Astrocyte of the hippocampus (primary cell): Measurements from ENCODE around the gene DRGX.
A peak's percentile ranks its signal among the peaks of the same experiment; 100 is the strongest.

Experiments used
- DNase-seq: peaks from one replicate; pipeline ENCODE4 v3.0.0; 2011; ENCODE audit warnings: low read depth, low spot score

DRGX gene

GRCh38 chr10:49395741-49396665, at the start of gene DRGX:
Gene DRGX (minus strand): TSS chr10:49396089. CDS start chr10:49395440, 649 bp downstream.
- no peak for DNase-seq

GRCh38 chr10:49444349-49444748, 48.5 kb upstream of the DRGX start:
- no peak for DNase-seq

DNA sequence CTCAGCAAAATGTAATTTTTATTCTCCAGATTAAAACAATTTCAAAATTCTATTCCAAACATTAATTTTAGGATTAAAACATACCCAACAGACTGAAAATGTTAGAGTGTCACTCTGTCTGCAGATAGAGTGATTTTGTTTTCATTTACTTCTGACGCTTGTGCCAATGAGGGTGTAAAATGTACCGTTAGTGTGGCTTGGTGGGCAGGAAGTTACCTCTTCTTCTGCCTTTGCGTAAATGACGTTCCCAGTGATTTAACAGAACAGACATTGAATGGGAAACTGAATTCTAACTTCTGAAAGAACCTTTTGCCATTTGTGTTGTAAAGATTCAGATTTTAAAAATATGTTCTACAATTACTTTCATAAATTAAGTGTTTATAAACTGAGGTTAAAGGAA, 47.0 kb upstream of the DRGX start:
- DNase-seq, result no peak

GRCh38 chr10:49441488-49442476, 45.9 kb upstream of the DRGX start:
- DNase-seq, result peak; percentile 5

GRCh38 chr10:49435225-49435624, 39.3 kb upstream of the DRGX start:
- no peak for DNase-seq

DNA sequence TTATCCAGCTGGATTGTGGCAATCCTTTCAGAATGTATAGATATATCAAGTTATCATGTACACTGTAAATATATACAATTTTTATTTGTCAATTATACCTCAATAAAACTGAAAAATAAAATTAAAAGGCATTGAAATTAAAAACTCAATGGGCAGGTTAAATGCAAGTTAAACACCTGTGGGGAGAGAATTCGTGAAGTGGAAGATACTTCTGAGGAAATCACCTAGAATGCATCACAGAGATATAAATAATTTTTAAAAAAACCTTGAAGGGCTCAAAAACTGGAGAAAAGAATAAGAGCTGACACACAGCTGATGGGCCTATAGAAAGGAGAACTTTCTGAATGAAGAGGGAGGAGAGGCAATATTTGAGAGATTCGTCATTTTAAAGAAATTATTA, 37.2 kb upstream of the DRGX start:
- DNase-seq, result no peak

DNA sequence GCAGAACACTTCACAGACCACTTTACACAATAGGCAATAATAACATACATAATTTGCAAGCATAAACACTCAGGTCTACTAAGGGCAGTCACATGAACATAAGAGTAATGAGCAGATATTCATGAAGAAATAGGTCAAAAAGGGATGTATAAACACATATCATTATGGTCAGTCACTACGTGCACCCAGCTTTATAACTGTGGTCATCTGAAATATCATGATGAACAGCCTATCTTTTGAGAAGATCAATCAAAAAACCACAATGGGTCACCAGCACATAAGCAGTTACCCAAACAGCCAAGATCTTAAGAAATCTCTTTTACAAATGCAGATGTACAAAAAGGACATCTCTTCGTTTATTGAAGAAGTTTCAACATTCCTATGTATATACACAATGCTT, 35.5 kb upstream of the DRGX start:
- no peak for DNase-seq

DNA sequence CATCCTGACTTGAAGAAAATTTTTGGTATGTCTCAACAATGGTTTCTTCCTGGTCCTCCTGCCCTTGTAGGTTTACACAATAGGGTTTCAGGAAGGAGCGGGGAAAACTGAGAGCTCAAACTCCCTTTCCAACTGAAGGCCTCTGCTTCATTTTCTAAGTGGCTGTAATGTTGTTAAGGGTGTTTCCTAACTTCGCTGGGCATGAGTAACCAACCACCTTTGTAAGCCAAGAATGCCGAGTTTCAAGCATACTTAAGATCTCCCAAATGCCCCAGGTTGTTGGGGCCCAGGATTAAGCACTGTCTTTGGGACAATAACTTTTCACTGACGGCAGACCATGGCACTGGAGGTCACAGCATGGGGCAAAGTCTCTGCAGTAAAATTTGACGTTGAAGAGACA, 33.6 kb upstream of the DRGX start:
- no peak for DNase-seq

- DNase-seq, result no peak
These were observed 30.8 kb upstream of the DRGX start for GRCh38 chr10:49426490-49427360.

DNA sequence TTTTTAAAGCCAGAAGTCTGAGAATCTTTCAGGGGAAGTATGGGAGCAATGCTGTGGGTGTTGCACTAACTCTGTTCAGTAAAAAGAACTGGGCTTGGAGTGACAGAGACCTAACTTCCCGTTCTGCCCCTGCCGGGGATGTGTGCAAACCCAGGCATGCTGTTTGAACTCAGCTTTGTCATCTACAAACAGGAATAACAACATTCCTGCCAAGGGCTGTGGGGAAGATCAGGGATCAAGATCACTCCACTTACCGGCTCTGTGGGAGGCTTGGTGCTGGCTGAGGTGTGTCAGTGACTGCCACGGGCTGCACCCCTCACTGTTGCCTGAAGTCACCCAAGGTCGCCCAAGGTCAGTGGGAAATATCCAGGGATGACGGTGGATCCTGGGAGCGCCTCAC, 23.1 kb upstream of the DRGX start:
- no peak for DNase-seq

DNA sequence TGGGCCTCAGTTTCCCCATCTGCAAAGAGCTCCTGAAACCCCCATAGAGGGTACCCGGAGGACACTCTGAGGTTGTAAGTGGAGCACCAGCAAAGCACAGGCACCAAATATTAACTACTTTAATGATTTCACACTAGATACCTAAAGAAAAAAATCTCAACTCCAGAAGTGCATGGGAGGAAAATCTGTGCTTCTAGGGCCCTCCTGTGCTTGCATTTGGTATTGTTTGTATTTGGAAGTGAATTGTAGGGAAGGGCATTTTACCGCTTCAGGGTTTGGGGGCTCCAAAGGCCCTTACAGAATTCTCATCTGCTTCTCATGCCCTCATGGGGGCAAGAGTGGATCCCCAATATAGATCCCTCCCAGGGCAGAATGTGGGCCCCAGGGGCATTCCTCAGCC, 22.4 kb upstream of the DRGX start:
- DNase-seq, result no peak

DNA sequence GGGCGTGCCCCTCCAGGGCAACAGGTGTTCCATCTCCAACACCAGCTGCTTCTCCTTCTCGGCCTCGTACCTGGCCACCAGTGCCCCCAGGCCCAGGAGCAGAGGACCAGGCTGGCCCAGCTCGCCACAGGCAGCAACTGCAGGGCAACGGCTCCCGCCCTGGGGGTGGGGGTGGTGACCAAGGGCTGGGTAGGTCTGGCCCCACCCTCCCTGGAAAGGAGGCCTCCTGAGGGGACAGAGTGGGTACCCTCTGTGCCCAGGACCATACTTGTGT, 22.1 kb upstream of the DRGX start:
- no peak for DNase-seq

DNA sequence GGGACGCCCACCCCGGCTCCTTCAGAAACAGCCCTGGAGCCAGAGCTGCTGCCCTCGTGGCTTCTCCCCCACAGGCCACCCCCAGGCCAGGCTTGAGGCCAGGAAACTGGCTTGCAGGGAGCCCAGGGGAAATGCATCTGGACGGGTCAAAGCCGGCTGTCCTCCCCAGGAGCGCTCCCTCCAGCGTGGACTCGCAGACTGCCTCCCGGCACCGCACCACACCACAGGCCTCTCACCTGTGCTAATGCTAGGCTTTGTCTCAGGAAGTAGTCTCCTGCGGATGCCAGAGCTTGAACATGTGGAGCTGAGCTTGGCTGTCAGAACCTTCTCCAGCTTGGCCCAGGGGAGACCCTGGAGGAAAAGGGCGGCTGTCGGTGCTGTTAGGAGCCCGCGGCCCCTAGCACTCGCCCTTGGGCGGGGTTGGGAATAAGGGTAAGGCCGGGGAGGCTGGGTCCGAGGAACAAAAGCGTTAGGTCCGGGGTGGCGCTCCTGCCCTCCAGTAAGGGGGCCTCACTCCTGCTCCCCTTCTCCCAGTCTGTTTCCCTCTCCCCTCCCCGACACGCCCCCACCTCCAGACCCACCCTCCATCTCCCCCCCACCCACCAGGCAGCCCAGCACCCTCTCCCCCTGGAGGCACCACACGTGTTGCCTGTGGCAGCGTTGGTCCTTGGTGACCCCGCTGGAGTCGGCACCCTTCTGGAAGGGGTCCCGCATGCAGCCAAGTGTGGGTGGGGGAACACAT, 21.6 kb upstream of the DRGX start:
- DNase-seq, result no peak

- DNase-seq, result no peak
These were observed 20.0 kb upstream of the DRGX start for GRCh38 chr10:49415846-49416245.

GRCh38 chr10:49415109-49415508, 19.2 kb upstream of the DRGX start:
- DNase-seq, result no peak

DNA sequence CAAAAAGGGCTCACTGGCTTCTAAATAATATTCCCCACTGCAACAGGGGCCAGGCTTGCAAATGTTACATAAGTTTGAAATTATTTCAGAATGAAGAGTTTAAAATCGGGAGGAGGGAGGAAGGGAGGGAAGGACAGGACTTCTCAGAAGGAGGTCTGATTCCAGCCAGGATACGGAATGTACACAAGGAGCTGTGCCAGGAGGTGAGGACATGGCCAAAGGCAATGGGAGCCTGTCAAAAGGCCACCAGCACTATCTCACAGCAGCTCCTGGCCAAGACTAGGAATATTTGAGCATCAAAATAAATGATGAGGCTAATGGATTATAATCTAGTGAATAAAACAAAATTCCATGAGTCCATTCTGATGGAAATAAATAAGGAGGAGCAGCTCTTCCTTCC, 18.6 kb upstream of the DRGX start:
- no peak for DNase-seq

DNA sequence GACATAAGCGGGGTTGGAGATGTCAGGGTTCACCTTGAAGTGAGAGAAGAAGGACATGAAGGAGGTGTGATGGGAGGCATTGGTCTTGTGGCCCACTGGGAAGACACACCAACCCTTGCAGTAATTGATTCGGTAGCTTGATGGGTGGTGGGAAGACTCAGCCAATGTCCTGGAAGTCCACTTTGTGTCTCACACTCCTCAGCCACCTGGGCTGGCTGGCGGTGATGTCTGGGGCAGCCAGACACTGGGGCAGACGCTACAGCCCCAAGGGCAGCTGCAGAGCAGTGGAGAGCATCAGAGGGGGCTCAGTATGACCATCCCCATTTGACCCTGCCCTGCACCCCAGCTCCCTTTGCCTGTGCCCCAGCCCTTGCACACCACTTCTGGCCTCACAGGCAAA, 16.7 kb upstream of the DRGX start:
- DNase-seq, result no peak

DNA sequence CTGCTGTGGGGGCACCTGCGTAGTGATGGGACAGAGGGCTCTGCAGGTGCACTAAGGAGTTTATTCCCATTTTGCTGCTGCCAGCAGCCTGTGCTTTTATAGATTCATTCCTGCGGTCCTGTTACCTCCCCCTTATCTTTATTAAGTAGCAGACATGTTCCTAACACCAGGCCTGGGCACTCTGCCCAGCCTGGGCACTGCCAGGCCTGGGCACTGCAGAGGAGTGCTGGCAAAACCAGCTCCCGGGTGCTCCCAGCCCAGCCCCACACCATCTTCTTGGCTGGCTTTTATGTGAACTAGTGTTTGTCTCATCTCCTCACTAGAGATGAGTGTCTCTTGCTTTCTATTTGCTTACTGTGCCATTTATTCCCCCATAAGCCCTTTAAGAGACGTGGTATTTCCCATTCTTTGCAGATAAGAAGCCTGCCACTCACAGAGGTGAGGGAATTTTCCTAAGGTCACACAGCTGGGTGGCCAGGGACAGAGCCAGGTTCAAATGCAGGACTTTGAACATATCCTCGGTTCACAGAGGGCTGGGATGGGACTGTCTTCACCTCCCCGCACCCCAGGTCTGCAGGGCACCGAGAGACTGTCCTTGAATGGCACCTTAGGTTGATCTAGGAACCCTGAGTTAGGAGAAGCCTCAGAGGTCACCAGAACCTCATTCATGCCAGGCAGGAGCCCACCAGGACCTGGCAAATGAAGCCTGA, 14.6 kb upstream of the DRGX start:
- DNase-seq, result no peak

DNA sequence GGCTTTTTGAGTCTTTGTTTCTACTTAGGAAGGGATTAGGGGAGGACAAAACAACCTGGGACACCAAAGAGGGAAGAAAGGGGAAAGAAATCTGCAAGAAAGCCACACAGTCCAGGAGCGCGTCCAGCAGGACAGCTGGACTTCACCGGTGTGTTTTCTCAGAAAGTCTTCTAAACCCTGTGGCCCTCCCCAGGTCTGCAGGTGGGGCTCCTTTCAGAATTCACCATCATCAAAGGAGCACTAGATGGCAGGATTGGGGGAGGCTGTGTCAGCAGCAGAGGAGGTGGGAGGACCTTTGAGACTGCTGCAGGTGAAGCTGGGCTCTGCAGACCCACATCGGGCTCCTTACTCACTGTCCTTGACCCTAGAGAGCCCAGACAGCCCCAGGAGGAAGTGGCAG, 13.9 kb upstream of the DRGX start:
- no peak for DNase-seq

GRCh38 chr10:49408519-49409306, 12.8 kb upstream of the DRGX start:
- no peak for DNase-seq
